ENCODE results near the gene RECQL5. TPM values are rescaled to one million over a fixed set of nuclear protein-coding genes. Genes with fewer than 3 reads are reported as not detected.
A peak's percentile ranks its signal among the peaks of the same experiment; 100 is the strongest.

The RECQL5 gene
- total RNA-seq, 1 donor from 2014 or later = 18.3 TPM

DNA sequence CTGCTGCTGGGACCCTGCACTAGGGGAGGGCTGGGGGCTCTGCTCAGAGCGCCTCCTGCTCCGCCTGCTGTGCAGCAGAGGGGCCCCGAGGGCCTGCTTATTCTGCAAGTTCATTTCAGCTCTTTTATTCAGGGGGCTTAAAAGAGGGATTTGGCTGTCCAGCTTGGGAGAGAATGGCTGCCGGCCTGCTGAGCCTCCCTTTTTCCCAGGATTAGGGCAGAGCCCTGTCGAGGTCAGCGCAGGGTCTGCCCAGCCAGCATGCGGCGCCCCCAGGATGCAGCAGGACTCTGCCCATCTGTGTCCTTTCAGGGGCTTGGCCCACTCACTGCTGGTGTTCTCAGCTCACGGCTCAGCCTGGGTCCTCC lies 32.6 kb downstream of the RECQL5 start:
- peak; percentile 51 for DNase-seq (ENCODE audit: low spot score)

DNA sequence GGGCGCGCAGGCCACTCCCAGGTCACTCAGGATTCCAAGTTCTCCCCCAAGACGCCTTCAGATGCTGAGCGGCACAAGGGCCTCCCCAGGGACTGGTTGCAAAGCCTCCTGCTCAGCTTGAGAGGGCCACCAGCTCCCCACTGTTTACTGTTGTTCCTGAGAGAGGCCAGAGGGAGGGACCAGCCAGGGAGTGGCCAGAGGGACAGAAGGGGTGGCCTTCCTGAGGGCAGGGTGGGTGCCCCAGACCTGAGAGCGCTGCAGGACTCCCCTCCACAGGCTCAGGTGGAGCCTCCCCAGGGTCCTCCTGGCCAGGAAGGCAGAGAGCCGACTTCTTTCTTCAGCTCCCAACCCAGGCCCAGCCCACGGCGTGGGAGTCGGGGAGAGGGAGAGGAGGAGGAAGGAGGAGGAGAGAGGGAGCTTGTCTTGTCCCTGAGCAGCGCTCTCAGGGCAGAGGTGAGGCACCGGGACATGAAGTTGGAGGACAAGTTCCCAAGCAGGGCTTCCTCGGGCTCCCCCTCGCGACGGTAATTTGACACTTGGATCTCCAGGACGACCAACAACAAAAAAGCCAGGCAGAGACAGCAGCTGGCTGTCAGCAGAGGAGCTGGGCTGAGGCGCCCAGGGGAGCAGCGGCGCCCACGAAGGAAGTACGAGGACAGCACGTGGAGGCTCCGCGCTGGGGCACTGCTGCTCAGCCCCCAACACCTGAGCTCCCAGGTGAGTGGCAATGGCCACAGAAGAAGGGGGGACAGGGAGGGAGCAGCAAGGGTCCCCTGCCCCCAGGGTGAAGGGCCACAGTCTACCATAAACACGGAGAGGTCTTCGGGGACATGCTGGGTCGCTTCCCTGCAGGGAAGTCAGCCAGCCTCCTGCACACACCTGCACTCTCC lies 33.2 kb downstream of the RECQL5 start:
- peak; percentile 97 for DNase-seq (ENCODE audit: low spot score)

DNA sequence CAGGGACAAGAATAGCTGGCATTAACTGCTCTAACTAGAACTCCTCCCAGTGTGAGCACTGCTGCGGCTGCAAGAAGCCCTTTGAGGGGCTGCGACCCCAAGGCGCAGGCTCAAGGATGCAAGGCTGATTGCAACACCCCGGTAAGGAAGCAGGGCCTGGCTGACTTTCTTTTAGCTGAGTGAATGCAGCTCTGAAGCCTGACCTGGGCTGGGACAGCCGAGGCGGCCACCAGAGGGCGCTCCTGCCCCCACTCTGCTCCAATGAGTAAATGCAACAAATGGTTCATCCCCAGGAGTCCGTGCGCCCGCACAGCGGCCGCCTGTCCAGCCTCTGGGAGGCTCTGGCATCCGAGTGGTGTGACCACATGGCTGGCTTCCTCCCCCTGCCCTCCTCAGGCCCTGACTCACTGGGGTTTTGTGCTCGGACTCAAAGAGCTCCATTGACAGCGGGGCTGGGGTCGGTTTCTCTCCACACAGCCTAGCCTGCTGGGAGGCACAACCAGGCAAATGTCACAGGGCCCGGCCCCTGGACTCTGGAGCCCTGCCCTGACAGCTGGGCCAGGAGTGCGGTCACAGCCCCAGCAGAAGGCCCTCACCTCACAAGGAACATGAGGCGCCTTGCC lies 34.0 kb downstream of the RECQL5 start, which contains the start of gene SMIM5:
Gene SMIM5 (plus strand): TSS at position 572 of the 623 bp plus-strand sequence. CDS start 6,768 bp downstream, outside the sequence.
- DNase-seq (ENCODE audit: low spot score) = peak; percentile 89

DNA sequence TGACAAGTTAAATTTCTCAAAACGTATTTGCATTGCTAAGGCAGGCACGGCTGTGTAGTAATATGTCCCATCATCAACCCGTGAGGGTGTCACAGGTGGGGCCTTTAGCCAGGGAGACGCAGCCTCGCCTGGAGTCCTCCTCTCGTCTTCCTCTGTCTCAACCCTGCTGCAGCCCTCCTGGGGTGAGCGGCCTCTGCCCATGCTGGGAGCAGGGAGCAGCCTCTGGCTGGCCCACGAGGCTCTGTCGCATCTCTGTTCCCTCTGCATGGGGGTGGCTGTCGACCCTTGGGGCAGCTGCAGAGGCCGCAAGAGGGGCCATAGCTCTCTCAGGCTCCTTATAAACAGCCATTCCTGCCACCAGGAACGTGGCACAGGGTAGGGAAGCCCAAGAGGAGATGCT lies 34.5 kb downstream of the RECQL5 start:
- DNase-seq (ENCODE audit: low spot score) = no peak

DNA sequence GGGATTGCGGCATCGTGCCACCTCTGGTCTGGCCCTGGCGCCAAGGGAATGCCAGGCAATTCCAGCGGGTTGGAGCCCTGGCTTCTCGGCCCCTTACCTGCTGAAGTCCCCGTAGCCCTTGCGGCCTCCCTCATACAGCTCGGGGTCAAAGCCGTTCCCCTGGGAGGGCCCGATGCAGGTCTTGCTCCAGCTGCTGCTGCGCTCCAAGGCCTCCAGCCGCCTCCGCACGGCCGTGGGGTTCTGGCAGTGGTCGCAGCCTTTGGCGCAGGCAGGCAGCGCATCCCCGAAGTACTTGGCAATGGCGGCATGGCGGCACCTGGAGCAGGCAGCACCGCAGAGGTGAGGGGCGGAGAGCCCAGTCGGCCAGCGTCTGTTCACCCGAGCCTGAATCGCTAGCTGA lies 35.6 kb downstream of the RECQL5 start:
- no peak for DNase-seq (ENCODE audit: low spot score)

DNA sequence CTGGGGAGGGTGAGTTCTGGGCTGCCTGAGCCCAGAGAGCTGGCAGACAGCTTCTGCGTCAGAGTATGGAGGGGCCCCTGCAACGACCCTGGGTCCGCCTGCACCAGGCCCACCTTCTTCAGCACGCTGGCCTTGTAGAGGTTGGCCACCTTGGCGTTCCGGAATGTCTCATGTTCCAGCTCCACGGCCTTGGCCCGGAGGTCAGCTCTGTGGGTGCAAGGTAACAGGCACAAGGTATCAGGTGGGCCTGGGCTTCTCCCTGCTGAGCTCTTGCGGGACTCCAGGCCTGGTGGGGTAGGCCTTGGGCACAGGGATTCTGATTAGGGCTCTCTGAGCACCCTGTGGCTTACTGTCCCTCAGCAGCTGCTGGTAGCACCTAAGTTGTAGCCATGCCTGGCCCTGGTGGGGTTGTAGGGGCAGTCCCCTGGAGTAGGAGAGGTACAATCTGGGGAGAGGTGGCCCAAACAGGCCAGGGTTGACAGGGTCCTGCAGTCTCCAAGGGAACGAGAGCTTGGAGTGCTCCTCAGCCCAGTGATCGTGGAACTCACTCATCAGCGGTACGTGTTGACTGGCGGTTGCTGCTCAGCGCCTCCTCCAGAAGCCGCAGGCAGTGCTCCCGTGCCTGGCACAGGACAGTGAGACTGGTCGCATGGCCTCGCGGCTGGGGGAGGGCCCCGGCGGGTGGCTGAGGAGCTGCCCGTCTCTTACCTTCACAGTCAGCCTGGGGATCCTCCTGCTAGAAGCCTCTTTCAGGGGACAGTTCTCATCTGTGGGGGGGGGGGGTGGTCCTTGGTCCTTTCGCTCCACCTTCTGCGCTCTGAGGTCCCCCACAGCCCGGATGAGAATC lies 36.7 kb downstream of the RECQL5 start:
- DNase-seq (ENCODE audit: low spot score) = no peak

DNA sequence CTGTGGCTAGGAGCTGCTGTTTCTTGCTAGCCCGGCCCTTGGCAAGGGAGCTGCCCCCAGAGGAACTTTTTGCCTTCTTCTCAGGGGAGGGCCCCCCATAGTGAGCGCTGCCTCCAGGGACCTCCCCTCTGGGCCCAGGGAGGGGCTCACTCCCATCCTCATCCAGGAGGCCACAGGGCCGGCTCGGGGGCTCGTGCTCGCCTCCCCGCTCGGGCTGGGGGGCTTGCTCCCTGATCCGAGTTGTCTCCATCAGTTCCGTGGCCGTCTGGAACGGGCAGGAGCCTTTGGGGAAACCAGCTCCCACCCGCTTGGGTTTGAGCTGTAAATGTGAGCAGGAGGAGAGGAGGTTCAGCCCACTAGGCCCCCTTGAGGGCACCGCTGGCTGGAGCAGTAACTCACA lies 37.8 kb downstream of the RECQL5 start:
- DNase-seq (ENCODE audit: low spot score) = no peak

DNA sequence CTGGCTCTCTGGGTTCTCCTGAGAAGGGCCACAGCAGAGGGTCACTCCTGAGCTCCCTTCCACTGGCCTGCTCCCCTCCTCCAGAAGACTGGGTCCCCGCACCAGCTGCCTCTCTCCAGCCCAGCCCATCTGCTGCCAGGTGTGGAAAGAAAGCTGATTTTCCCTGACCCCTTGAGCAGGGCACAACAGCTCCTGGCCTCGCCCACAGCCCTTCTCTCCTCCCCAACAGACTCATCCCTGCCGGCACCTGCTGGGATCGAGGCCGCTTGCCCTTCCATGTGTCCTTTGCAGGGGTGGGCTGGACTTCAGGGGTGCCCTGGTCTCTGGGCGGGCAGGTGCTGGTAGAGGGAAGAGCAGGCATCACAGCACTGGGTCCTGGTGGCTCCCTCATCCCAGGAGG lies 38.5 kb downstream of the RECQL5 start:
- no peak for DNase-seq (ENCODE audit: low spot score)

DNA sequence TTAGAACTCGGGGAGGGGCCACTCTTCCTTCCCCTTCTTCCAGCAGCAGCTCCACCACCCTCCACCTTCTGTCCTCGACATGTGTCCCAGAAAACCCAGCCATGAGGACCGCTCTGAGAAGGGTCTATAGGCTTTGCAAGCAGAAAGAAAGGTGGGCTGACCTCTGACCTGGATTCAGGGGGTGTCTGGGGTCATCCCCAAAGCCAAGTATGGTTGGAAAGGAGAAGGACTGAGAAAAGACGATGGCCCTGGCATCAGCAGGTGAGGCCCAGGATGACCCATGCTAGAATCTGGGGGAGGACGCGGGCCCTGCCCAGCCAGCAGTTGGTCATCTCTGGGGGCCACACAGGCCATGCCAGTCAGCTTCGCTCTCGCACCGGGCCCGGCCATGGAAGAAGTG lies 39.9 kb downstream of the RECQL5 start:
- DNase-seq (ENCODE audit: low spot score) = no peak

DNA sequence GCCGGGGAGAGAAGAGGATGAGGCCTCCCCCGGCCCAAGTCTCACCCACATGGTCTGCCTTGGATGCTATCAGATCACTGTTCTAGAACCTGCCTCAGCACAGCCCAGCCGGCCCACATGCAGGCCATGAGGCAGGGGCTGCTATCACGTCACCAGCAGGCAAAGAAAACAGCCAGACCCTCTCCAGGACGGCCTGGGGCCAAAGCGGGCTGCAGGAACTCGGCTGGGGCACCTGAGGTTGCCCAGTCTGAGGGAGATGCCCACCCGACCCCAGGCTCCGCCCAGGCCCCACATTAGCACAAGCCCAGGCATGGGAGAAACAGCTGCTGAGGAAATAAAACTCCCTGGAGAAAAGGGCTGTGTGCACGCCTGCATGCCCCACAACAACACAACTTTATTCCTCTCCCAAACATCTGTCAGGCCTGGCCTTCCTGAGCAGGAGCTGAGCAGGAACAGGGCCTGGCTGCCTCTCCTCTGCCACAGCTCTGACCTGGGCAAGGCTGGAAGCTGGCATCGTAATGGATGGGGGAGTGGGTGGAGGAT lies 40.4 kb downstream of the RECQL5 start:
- DNase-seq (ENCODE audit: low spot score) = no peak

DNA sequence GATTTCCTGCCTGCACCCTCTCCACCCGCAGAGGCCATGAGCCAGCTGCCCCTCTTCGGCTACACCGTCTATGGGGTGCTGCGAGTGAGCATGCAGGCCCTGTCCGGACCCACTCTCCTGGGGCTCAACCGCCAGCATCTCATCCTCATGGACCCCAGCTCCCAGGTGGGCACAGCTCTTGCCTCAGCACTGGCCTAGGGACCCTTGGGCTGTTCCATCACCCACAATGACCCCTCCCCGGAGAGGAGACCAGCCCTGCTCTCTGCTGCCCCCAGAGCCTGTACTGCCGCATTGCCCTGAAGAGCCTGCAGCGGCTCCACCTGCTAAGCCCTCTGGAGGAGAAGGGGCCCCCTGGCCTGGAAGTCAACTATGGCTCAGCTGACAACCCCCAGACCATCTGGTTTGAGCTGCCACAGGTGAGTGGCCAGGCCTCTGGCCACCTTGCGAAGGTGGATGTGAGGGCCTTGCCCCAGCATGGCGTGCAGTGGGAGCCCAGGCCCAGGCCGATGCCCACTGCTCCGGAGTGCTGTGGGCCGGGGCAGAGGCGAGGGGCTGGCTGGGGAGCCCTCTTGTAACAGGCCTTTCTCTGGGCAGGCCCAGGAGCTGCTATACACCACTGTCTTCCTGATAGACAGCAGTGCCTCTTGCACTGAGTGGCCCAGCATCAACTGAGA lies 41.0 kb downstream of the RECQL5 start:
- DNase-seq (ENCODE audit: low spot score) = no peak

DNA sequence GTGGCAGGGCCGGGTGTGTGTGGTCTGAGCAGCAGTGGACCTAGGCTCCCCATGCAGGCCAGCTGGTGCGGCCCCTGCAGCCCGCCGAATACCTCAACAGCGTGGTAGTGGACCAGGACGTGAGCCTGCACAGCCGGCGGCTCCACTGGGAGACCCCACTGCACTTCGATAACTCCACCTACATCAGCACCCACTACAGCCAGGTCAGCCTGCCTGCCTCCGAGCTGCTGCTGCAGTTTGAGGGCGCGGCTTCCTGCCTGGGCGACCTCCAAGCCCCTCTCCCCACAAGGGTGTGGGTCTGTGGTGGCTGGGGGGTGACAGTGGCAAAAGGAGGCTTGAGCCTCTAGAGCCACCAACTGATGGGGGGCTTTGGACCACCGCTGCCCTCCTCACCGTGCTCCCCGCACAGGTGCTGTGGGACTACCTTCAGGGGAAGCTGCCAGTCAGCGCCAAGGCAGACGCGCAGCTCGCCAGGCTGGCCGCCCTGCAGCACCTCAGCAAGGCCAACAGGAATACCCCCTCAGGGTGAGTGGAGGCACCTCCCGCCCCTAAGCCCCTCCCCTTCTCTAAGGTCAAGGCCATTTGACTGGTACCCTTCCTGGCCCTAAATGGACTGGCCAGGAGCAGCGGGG lies 42.1 kb downstream of the RECQL5 start:
- no peak for DNase-seq (ENCODE audit: low spot score)

DNA sequence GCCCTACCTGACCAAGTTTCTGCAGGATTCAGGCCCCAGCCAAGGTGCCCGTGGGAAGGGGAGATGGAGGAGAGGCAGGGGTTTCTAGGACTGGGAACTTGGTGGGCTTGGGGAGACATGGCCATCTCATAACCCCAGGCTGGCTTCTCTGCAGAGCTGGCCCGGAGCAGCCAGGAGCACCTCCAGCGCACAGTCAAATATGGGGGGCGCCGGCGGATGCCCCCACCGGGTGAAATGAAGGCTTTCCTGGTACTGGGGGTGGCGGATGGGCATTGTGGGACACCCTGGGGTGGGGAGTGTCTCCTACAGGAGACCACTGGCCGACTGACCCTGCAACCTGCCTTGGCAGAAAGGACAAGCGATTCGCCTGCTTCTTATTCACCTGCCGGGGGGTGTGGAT lies 42.9 kb downstream of the RECQL5 start:
- DNase-seq (ENCODE audit: low spot score) = no peak

DNA sequence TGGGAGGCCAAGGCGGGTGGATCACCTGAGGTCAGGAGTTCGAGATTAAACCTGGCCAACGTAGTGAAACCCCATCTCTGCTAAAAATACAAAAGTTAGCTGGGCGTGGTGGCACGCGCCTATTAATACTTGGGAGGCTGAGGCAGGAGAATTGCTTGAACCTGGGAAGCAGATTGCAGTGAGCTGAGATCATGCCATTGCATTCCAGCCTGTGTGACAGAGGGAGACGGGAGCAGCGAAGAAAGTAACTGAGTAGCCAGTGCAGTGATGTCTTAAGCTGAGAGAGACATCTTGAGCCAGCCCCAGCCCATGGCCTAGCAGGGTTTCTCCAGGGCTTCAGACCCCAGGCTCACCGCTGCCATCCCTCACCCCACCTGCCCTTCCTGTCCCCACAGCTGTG lies 43.6 kb downstream of the RECQL5 start:
- no peak for DNase-seq (ENCODE audit: low spot score)

DNA sequence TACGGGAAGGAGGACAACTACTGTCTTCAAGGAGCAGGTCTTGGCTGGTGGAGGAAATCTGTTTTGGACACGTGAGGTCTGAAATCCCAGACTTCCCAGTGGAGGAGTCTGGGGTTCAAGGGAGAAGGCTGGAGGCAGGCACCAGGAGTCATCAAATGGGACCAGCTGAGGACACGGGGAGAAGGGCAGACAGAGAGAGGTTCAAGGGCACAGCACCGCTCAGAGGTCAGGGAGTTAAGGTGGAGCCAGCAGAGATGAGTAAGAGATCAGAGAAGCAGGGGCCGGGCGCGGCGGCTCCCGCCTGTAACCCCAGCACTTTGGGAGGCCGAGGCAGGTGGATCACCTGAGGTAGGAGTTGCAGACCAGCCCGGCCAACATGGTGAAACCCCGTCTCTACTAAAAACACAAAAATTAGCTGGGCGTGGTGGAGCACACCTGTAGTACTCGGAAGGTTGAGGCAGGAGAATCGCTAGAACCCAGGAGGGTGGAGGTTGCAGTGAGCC lies 44.1 kb downstream of the RECQL5 start:
- DNase-seq (ENCODE audit: low spot score) = no peak

DNA sequence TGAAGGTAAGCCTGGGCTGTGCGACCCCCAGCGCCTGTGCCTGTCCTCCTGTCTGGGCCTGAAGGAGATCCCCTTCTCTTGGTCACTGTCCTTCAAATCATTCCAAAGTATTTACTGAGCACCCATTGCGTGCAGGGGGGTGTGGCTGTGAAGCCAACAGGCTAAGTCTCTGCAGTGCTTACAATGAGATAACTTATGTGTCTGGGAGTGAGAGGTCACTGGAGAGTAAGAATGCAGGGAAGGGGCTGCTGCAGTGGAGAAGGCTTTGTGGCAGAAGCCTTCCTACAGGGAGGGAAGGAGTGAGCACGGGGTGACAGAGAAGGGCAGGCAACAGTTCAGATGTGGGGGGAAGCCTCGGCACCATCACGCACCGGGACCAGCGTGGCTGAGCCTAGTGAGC lies 44.9 kb downstream of the RECQL5 start:
- no peak for DNase-seq (ENCODE audit: low spot score)

DNA sequence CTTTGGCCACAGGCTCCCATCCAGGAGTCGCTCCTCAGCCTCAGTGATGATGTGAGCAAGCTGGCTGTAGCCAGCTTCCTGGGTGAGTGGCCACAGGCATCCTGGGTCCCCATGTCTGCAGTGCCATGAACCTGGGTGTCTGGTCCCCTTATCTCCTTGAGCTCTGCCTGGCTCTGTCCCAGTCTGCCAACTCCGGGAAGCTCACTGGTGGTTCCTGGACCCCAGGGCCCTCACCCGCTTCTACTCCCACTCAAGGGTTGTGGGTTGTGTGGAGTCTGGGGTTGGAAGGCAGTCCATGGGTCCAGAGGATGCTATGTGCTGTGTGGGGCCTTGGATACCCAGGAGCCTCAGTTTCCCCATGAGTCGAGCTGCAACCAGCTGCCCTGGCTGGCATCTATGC lies 45.5 kb downstream of the RECQL5 start:
- DNase-seq (ENCODE audit: low spot score) = no peak

DNA sequence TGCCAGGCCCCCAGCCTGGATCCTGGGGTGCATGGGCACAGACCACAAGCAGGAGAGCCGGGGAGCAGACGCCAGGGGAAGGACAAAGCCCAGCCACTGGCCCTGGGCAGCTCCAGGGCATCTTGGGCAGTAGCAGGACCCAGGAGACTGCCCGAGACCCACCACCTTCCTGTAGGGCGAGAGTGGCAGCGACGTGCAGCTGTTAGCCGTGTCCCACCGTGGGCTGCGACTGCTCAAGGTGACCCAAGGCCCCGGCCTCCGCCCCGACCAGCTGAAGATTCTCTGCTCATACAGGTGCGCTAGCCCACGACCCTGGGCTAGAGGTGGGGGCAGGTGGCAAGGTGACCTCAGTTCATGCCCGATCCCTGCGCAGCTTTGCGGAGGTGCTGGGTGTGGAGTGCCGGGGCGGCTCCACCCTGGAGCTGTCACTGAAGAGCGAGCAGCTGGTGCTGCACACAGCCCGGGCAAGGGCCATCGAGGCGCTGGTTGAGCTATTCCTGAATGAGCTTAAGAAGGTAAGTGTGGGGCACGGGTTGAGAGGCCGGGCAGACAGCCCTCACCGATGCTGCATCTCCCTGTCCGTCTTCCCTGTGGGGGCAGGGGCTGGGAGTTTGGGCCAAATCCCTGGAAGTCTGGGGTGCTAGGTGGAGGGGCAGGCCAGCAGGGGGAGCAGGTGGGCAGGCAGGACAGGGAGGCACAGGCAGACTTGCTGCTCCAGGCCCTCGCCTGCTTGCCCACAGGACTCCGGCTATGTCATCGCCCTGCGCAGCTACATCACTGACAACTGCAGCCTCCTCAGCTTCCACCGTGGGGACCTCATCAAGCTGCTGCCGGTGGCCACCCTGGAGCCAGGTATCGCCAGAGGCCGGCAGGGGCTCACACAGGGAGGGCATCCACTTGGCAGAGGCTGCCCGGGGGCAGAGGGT lies 47.2 kb downstream of the RECQL5 start:
- DNase-seq (ENCODE audit: low spot score) = no peak

DNA sequence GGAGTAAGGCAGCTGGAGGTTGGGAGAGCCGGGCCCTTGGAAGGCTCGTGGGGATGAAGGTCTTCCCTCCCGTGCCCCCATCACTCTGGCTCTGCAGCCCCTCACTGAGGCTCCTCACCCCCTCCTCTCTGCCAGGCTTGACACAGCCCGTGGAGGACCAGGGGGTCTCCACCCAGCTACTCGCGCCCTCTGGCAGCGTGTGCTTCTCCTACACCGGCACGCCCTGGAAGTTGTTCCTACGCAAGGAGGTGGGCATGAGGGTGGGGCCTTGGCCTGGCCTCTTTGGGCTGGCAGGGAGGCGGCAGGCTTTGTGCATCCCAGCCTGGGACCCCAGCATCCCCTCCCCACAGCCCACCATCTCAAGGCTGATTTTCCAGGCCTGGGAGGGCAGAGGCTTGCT lies 49.3 kb downstream of the RECQL5 start:
- DNase-seq (ENCODE audit: low spot score) = no peak

DNA sequence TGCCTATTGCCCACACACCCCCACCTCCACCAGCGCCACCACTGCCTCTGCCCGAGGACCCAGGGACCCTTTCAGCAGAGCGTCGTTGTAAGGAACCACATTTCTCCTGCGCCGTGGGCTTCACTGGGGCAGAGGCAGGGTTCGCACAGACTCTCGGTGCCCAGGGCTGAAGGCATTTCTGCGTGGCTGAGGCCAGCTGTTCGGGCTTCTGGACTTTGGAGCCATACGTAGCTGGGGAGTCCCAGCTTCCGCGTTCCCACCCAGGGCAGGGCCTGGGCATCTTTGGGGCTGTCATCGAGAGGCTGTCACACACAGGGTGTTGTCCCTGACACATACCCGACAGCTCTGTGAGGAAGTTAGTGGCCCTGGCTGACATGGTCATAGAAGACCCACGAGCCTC lies 49.7 kb downstream of the RECQL5 start:
- no peak for DNase-seq (ENCODE audit: low spot score)

Measured in umbilical cord (tissue), 2 donors.